ENCODE measurements around the gene UPF3B.
A peak's percentile ranks its signal among the peaks of the same experiment; 100 is the strongest.

UPF3B gene

GRCh38 chrX:119885554-119886428, 33.0 kb upstream of the UPF3B start:
- H4K20me1 ChIP-seq (ENCODE audit: insufficient read depth, low read length), result no peaks in the 10 kb centered on the region
- H2AFZ ChIP-seq (ENCODE audit: low read length), result no peak overlapping the region
- H3K4me1 ChIP-seq (ENCODE audit: insufficient read depth, low read length, severe bottlenecking), result peaks cover 4% of the 10 kb centered on the region
- no peaks in the 10 kb centered on the region for H3K79me2 ChIP-seq (ENCODE audit: insufficient read depth, low read length)
- no peak overlapping the region for H3K27ac ChIP-seq (ENCODE audit: low read depth, low read length, poor library complexity, severe bottlenecking)
- no peaks in the 10 kb centered on the region for H3F3A ChIP-seq (ENCODE audit: insufficient read depth, low read length)
- H3K9ac ChIP-seq (ENCODE audit: low read length), result no peak overlapping the region
- H3K9me2 ChIP-seq (ENCODE audit: low read depth, low read length), result no peaks in the 10 kb centered on the region
- no peaks in the 10 kb centered on the region for H3K9me3 ChIP-seq (ENCODE audit: low read length)
- no peaks in the 10 kb centered on the region for H3K27me3 ChIP-seq (ENCODE audit: insufficient read depth, low read length)
- TF ChIP-seq CTCF (IDR thresholded peaks at IDR 0.05; ENCODE audit: low read length) (no peak), EZH2 (IDR thresholded peaks at IDR 0.05; ENCODE audit: borderline replicate concordance, low read length) (no peak)
- H3K36me3 ChIP-seq (ENCODE audit: insufficient read depth, low read length), result no peaks in the 10 kb centered on the region
- no peak overlapping the region for H3K4me2 ChIP-seq (ENCODE audit: low read length)
- no peak overlapping the region for H3K4me3 ChIP-seq (ENCODE audit: low read depth, low read length, poor library complexity, severe bottlenecking)

DNA sequence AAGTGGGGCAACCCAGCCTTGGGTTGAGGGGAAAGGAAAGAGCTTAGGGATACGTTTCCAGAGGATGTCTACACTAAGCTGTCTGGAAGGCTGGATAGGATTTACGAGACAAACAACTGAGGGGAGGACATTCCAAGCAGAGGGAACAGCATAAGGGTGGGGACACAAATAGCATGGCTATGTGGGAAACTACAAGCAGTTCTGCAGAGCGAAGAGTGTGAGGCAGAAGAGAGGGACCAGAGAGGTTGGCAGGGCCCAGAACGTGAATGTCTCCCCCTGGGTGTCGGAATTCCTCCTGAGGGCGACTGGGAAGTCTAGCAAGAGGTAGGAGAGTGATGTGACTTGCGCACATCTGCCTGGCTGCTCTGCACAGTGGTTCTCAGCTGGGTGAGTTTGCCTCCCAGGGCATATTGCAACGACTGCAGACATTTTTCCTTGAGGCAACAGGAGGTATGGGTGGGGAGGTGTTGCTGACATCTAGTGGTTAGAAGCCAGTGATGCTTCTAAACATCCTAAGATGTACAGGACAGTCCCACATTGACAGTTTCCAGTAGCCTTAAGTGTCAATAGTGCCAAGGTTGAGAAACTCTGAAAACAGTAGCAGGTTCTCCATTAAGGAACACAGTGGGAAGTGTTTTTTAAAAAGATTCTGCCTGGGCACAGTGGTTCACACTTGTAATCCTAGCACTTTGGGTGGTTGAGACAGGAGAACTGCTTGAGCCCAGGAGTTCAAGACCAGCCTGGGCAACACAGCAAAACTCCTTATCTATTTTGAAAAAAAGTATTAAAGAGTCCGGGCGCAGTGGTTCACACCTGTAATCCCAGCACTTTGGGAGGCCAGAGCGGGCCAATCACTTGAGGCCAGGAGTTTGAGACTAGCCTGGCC, 28.0 kb upstream of the UPF3B start:
- TF ChIP-seq CTCF (IDR thresholded peaks at IDR 0.05; ENCODE audit: low read length), result peak; percentile 57
- no peak for TF ChIP-seq EZH2 (IDR thresholded peaks at IDR 0.05; ENCODE audit: borderline replicate concordance, low read length)
- H4K20me1 ChIP-seq (ENCODE audit: insufficient read depth, low read length), result no peaks in the 10 kb centered on the region
- no peak overlapping the region for H3K9ac ChIP-seq (ENCODE audit: low read length)
- peaks cover 11% of the 10 kb centered on the region for H3K36me3 ChIP-seq (ENCODE audit: insufficient read depth, low read length)
- no peaks in the 10 kb centered on the region for H3K9me3 ChIP-seq (ENCODE audit: low read length)
- H3F3A ChIP-seq (ENCODE audit: insufficient read depth, low read length), result no peaks in the 10 kb centered on the region
- H3K27me3 ChIP-seq (ENCODE audit: insufficient read depth, low read length), result no peaks in the 10 kb centered on the region
- H3K4me1 ChIP-seq (ENCODE audit: insufficient read depth, low read length, severe bottlenecking), result peaks cover 10% of the 10 kb centered on the region
- H2AFZ ChIP-seq (ENCODE audit: low read length), result no peak overlapping the region
- H3K79me2 ChIP-seq (ENCODE audit: insufficient read depth, low read length), result no peaks in the 10 kb centered on the region
- H3K27ac ChIP-seq (ENCODE audit: low read depth, low read length, poor library complexity, severe bottlenecking), result no peak overlapping the region
- H3K4me3 ChIP-seq (ENCODE audit: low read depth, low read length, poor library complexity, severe bottlenecking), result no peak overlapping the region
- H3K4me2 ChIP-seq (ENCODE audit: low read length), result no peak overlapping the region; the same call in 1 of the 2 replicates
- no peaks in the 10 kb centered on the region for H3K9me2 ChIP-seq (ENCODE audit: low read depth, low read length)

- H3K36me3 ChIP-seq (ENCODE audit: insufficient read depth, low read length), result peaks cover 18% of the 10 kb centered on the region
- no peaks in the 10 kb centered on the region for H3K27me3 ChIP-seq (ENCODE audit: insufficient read depth, low read length)
- no peak overlapping the region for H3K9ac ChIP-seq (ENCODE audit: low read length)
- H3K27ac ChIP-seq (ENCODE audit: low read depth, low read length, poor library complexity, severe bottlenecking), result peak overlapping the region; percentile 25
- H3K9me3 ChIP-seq (ENCODE audit: low read length), result no peaks in the 10 kb centered on the region
- H3K4me2 ChIP-seq (ENCODE audit: low read length), result no peak overlapping the region
- H3K4me3 ChIP-seq (ENCODE audit: low read depth, low read length, poor library complexity, severe bottlenecking), result no peak overlapping the region
- no peak overlapping the region for H2AFZ ChIP-seq (ENCODE audit: low read length)
- peaks cover 10% of the 10 kb centered on the region for H3K4me1 ChIP-seq (ENCODE audit: insufficient read depth, low read length, severe bottlenecking)
- no peaks in the 10 kb centered on the region for H3K9me2 ChIP-seq (ENCODE audit: low read depth, low read length)
- no peaks in the 10 kb centered on the region for H3F3A ChIP-seq (ENCODE audit: insufficient read depth, low read length)
- no peaks in the 10 kb centered on the region for H3K79me2 ChIP-seq (ENCODE audit: insufficient read depth, low read length)
- TF ChIP-seq EZH2 (IDR thresholded peaks at IDR 0.05; ENCODE audit: borderline replicate concordance, low read length) (no peak), CTCF (IDR thresholded peaks at IDR 0.05; ENCODE audit: low read length) (no peak)
- H4K20me1 ChIP-seq (ENCODE audit: insufficient read depth, low read length), result no peaks in the 10 kb centered on the region
Measured at GRCh38 chrX:119880076-119880475, 27.3 kb upstream of the UPF3B start.
